Measurements from ENCODE around the gene CLASP2.
"Not testable (repeated sequence)": the region's sequence is repeated elsewhere in the genome, so short reads cannot be mapped to it uniquely, and the experiment has no call there.

Gene CLASP2

GRCh38 chr3:33488246-33488645, 229.8 kb downstream of the CLASP2 start:
- TF ChIP-seq, protein P1, sequence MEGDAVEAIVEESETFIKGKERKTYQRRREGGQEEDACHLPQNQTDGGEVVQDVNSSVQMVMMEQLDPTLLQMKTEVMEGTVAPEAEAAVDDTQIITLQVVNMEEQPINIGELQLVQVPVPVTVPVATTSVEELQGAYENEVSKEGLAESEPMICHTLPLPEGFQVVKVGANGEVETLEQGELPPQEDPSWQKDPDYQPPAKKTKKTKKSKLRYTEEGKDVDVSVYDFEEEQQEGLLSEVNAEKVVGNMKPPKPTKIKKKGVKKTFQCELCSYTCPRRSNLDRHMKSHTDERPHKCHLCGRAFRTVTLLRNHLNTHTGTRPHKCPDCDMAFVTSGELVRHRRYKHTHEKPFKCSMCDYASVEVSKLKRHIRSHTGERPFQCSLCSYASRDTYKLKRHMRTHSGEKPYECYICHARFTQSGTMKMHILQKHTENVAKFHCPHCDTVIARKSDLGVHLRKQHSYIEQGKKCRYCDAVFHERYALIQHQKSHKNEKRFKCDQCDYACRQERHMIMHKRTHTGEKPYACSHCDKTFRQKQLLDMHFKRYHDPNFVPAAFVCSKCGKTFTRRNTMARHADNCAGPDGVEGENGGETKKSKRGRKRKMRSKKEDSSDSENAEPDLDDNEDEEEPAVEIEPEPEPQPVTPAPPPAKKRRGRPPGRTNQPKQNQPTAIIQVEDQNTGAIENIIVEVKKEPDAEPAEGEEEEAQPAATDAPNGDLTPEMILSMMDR (IDR thresholded peaks at IDR 0.05; ENCODE audit: insufficient read depth, low read depth, low read length, missing control alignments) = no peak
- no peak for DNase-seq (ENCODE audit: low read depth)

GRCh38 chr3:33482111-33482521, 235.9 kb downstream of the CLASP2 start:
- TF ChIP-seq, protein P1 (IDR thresholded peaks at IDR 0.05; ENCODE audit: insufficient read depth, low read depth, low read length, missing control alignments) = no peak
- DNase-seq (ENCODE audit: low read depth) = no peak
- no peak overlapping the region for H3K4me3 ChIP-seq (ENCODE audit: low read depth, low read length)

More at GRCh38 chr3:33488246-33488645, 229.8 kb downstream of the CLASP2 start:
- H3K4me3 ChIP-seq (ENCODE audit: low read depth, low read length) = no peak overlapping the region

DNA sequence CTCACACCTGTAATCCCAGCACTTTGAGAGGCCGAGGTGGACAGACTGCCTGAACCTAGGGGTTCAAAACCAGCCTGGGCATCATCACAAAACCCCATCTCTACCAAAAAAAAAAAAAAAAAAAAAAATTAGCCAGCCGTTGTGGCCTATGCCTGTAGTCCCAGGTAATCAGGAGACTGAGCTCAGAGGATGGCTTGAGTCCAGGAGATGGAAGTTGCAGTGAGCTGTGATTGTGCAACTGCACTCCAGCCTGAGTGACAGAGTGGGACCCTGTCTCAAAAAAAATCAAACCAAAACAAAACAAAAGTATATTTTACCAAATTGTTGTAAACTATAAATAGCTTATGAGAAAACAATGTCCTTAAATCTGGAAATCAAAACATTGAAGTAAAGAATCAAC, 243.2 kb downstream of the CLASP2 start:
- H3K4me3 ChIP-seq (ENCODE audit: low read depth, low read length) = no peak overlapping the region
- DNase-seq (ENCODE audit: low read depth) = no peak
- TF ChIP-seq, protein P1 (IDR thresholded peaks at IDR 0.05; ENCODE audit: insufficient read depth, low read depth, low read length, missing control alignments) = no peak

DNA sequence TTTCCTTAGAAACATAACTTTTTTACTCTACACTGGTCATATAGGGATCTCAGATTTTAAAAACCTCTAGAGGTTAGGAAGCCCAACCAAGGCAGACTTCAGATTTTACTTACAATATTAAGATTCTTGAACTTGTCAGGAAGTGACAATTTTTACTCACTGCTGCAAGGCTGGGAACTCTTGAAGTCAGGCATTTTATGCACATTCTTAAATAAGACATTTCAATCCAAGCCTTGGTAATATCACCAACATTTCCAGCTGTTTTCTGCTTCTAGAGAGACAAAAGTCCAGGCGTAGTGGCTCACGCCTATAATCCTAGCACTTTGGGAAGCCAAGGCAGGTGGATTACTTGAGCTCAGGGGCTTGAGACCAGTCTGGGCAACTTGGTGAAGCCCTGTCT, 244.2 kb downstream of the CLASP2 start:
- no peak overlapping the region for H3K4me3 ChIP-seq (ENCODE audit: low read depth, low read length)
- no peak for DNase-seq (ENCODE audit: low read depth)
- TF ChIP-seq, protein P1 (IDR thresholded peaks at IDR 0.05; ENCODE audit: insufficient read depth, low read depth, low read length, missing control alignments) = no peak

DNA sequence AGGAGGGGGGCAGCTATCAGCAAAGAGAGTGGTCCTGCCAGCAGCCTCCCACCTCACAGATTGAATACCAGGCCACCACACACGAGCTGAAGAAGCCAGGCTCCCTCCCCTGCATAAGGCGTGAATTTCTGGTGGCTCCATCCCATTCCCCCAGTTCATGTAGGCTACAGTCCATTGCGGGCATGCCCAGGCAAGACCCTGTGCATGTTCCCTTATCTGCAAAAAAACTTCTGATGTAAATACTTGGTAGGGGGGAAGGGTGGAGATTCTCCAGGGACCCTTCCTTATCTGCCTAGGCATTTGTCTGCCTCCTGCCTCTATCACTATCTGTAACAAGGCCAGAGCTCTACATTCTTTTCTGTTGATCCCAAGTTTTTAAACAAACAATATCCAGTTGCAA, 250.3 kb downstream of the CLASP2 start:
- no peak for DNase-seq (ENCODE audit: low read depth)
- H3K4me3 ChIP-seq (ENCODE audit: low read depth, low read length) = no peak overlapping the region

GRCh38 chr3:33461097-33461496, 257.0 kb downstream of the CLASP2 start:
- TF ChIP-seq, protein P1 (IDR thresholded peaks at IDR 0.05; ENCODE audit: insufficient read depth, low read depth, low read length, missing control alignments) = no peak
- no peak overlapping the region for H3K4me3 ChIP-seq (ENCODE audit: low read depth, low read length)
- DNase-seq (ENCODE audit: low read depth) = no peak

More for the DNA sequence above, 250.3 kb downstream of the CLASP2 start:
- TF ChIP-seq, protein P1 (IDR thresholded peaks at IDR 0.05; ENCODE audit: insufficient read depth, low read depth, low read length, missing control alignments) = no peak

GRCh38 chr3:33459577-33459976, 258.5 kb downstream of the CLASP2 start:
- not testable (repeated sequence) for H3K4me3 ChIP-seq (ENCODE audit: low read depth, low read length); DNase-seq (ENCODE audit: low read depth)

Data from GM12865 (cell line).